ENCODE results near the gene HAUS7. TPM values are rescaled to one million over a fixed set of nuclear protein-coding genes. Genes with fewer than 3 reads are reported as not detected.
A peak's percentile ranks its signal among the peaks of the same experiment; 100 is the strongest.

Gene HAUS7
- total RNA-seq, 1 donor, result 13.5 TPM

- no peak for DNase-seq (ENCODE audit: low read depth in 2 of 3, low spot score in 2 of 3)
These were observed 29.5 kb upstream of the HAUS7 start for GRCh38 chrX:153499876-153500275.

GRCh38 chrX:153499341-153499740 is 29.0 kb upstream of the HAUS7 start:
- no peak for DNase-seq (ENCODE audit: low read depth in 2 of 3, low spot score in 2 of 3)

- DNase-seq (ENCODE audit: low read depth in 2 of 3, low spot score in 2 of 3), result no peak
These were observed 28.1 kb upstream of the HAUS7 start for GRCh38 chrX:153498453-153498852.

- no peak for DNase-seq (ENCODE audit: low read depth in 2 of 3, low spot score in 2 of 3)
These were observed 26.2 kb upstream of the HAUS7 start for GRCh38 chrX:153496590-153496959.

GRCh38 chrX:153495903-153496589 is 25.7 kb upstream of the HAUS7 start:
- DNase-seq (ENCODE audit: low read depth in 2 of 3, low spot score in 2 of 3), result no peak

GRCh38 chrX:153495362-153495751 is 25.0 kb upstream of the HAUS7 start:
- no peak for DNase-seq (ENCODE audit: low read depth in 2 of 3, low spot score in 2 of 3)

GRCh38 chrX:153494541-153495361 is 24.4 kb upstream of the HAUS7 start, which contains the start of gene BGN:
TSS of gene BGN (plus strand) at chrX:153494980. CDS start at chrX:153504632, 9,652 bp downstream.
- peak in 2 of 3 donors; percentile 26 to 58 for DNase-seq (ENCODE audit: low read depth in 2 of 3, low spot score in 2 of 3)

- DNase-seq (ENCODE audit: low read depth in 2 of 3, low spot score in 2 of 3), result no peak
These were observed 23.7 kb upstream of the HAUS7 start for GRCh38 chrX:153494061-153494460.

GRCh38 chrX:153493085-153493484 is 22.7 kb upstream of the HAUS7 start:
- no peak for DNase-seq (ENCODE audit: low read depth in 2 of 3, low spot score in 2 of 3)

- no peak for DNase-seq (ENCODE audit: low read depth in 2 of 3, low spot score in 2 of 3)
These were observed 22.2 kb upstream of the HAUS7 start for GRCh38 chrX:153492543-153492942.

GRCh38 chrX:153491918-153492317 is 21.5 kb upstream of the HAUS7 start:
- no peak for DNase-seq (ENCODE audit: low read depth in 2 of 3, low spot score in 2 of 3)

GRCh38 chrX:153491351-153491914 is 21.1 kb upstream of the HAUS7 start:
- no peak for DNase-seq (ENCODE audit: low read depth in 2 of 3, low spot score in 2 of 3)

- DNase-seq (ENCODE audit: low read depth in 2 of 3, low spot score in 2 of 3), result no peak
These were observed 20.0 kb upstream of the HAUS7 start for GRCh38 chrX:153490217-153490930.

- no peak for DNase-seq (ENCODE audit: low read depth in 2 of 3, low spot score in 2 of 3)
These were observed 18.0 kb upstream of the HAUS7 start for GRCh38 chrX:153488231-153488914.

- DNase-seq (ENCODE audit: low read depth in 2 of 3, low spot score in 2 of 3), result no peak
These were observed 17.3 kb upstream of the HAUS7 start for GRCh38 chrX:153487590-153488071.

GRCh38 chrX:153486171-153486570 is 15.8 kb upstream of the HAUS7 start:
- no peak for DNase-seq (ENCODE audit: low read depth in 2 of 3, low spot score in 2 of 3)

GRCh38 chrX:153485396-153486080 is 15.2 kb upstream of the HAUS7 start:
- no peak for DNase-seq (ENCODE audit: low read depth in 2 of 3, low spot score in 2 of 3)

GRCh38 chrX:153482376-153483015 is 12.1 kb upstream of the HAUS7 start:
- no peak for DNase-seq (ENCODE audit: low read depth in 2 of 3, low spot score in 2 of 3)

GRCh38 chrX:153481043-153481442 is 10.7 kb upstream of the HAUS7 start:
- no peak for DNase-seq (ENCODE audit: low read depth in 2 of 3, low spot score in 2 of 3)

Data from hematopoietic multipotent progenitor cell (in vitro differentiated cells).